HUES64 (cell line): ENCODE data around the gene MMP17.
"Not testable (repeated sequence)": the region's sequence is repeated elsewhere in the genome, so short reads cannot be mapped to it uniquely, and the experiment has no call there.

ENCODE experiments used
- H3K27ac ChIP-seq: 2 replicates; pipeline ENCODE4 v1.7.0; 2013; ENCODE audit warnings: low read depth, low read length, inconsistent platforms
- H3K27me3 ChIP-seq: 2 replicates; pipeline ENCODE4 v1.6.1; 2013; ENCODE audit warnings: mild to moderate bottlenecking, low read length; ENCODE audit not compliant: insufficient read depth
- H3K36me3 ChIP-seq: 2 replicates; pipeline ENCODE4 v1.6.1; 2013; ENCODE audit warnings: mild to moderate bottlenecking, low read length; ENCODE audit not compliant: insufficient read depth
- H3K4me1 ChIP-seq: 2 replicates; pipeline ENCODE4 v1.6.1; 2013; ENCODE audit warnings: mild to moderate bottlenecking, low read length, moderate library complexity; ENCODE audit not compliant: insufficient read depth
- H3K4me3 ChIP-seq: 2 replicates; pipeline ENCODE4 v1.5.1; 2013; ENCODE audit warnings: mild to moderate bottlenecking, low read length, moderate library complexity
- H3K9ac ChIP-seq: 2 replicates; pipeline ENCODE4 v1.6.1; 2013; ENCODE audit warnings: mild to moderate bottlenecking, low read depth, low read length
- H3K9me3 ChIP-seq: 2 replicates; pipeline ENCODE4 v1.6.1; 2013; ENCODE audit warnings: low read depth, low read length; ENCODE audit not compliant: insufficient read depth
- WGBS: fragments of 150-250, 120-280 bp; methylation state at CpG from one replicate; pipeline ENCODE4 v1.1.7; 2013; ENCODE audit warnings: missing lambda C conversion rate; 5-methylcytosine and 5-hydroxymethylcytosine counted together

The MMP17 gene

GRCh38 chr12:131800594-131801135 lies 27.5 kb upstream of the MMP17 start:
- Histone ChIP-seq H3K4me1 (peaks cover 13% of the 10 kb centered on the region), H3K9ac (no peak overlapping the region), H3K36me3 (peaks cover 29% of the 10 kb centered on the region), H3K4me3 (no peak overlapping the region), H3K9me3 (no peaks in the 10 kb centered on the region), H3K27me3 (no peaks in the 10 kb centered on the region), H3K27ac (no peak overlapping the region)
- WGBS, result 95% methylated on average over 20 of the region's 20 CpGs

GRCh38 chr12:131801254-131801866 lies 26.8 kb upstream of the MMP17 start:
- 88% methylated on average over 35 of the region's 35 CpGs for WGBS
- no peak overlapping the region for H3K27ac ChIP-seq
- no peak overlapping the region for H3K9ac ChIP-seq
- H3K36me3 ChIP-seq, result peaks cover 29% of the 10 kb centered on the region
- no peaks in the 10 kb centered on the region for H3K9me3 ChIP-seq
- no peaks in the 10 kb centered on the region for H3K27me3 ChIP-seq
- peaks cover 9% of the 10 kb centered on the region; the same call in 1 of the 2 replicates for H3K4me1 ChIP-seq
- no peak overlapping the region for H3K4me3 ChIP-seq

- 69% methylated on average over 11 of the region's 11 CpGs for WGBS
- Histone ChIP-seq H3K4me1 (no peaks in the 10 kb centered on the region), H3K4me3 (no peak overlapping the region), H3K36me3 (peaks cover 15% of the 10 kb centered on the region), H3K27ac (no peak overlapping the region), H3K9me3 (no peaks in the 10 kb centered on the region), H3K27me3 (no peaks in the 10 kb centered on the region), H3K9ac (no peak overlapping the region)
Measured at GRCh38 chr12:131803961-131804521, 24.2 kb upstream of the MMP17 start.

- Histone ChIP-seq H3K27ac (no peak overlapping the region), H3K27me3 (no peaks in the 10 kb centered on the region), H3K4me1 (no peaks in the 10 kb centered on the region), H3K36me3 (peaks cover 8% of the 10 kb centered on the region), H3K4me3 (no peak overlapping the region), H3K9me3 (no peaks in the 10 kb centered on the region), H3K9ac (no peak overlapping the region)
- 96% methylated on average over 5 of the region's 5 CpGs for WGBS
Measured at GRCh38 chr12:131805421-131805820, 22.8 kb upstream of the MMP17 start.

GRCh38 chr12:131806674-131807073 lies 21.5 kb upstream of the MMP17 start:
- H3K27ac ChIP-seq, result no peak overlapping the region
- peaks cover 3% of the 10 kb centered on the region; the same call in 1 of the 2 replicates for H3K4me1 ChIP-seq
- no peak overlapping the region for H3K9ac ChIP-seq
- H3K9me3 ChIP-seq, result no peaks in the 10 kb centered on the region
- WGBS, result 91% methylated on average over 7 of the region's 7 CpGs
- H3K36me3 ChIP-seq, result peaks cover 5% of the 10 kb centered on the region
- H3K27me3 ChIP-seq, result no peaks in the 10 kb centered on the region
- no peak overlapping the region for H3K4me3 ChIP-seq

- WGBS, result 95% methylated on average over 44 of the region's 44 CpGs
- H3K36me3 ChIP-seq, result no peaks in the 10 kb centered on the region
- no peak overlapping the region for H3K4me3 ChIP-seq
- H3K27ac ChIP-seq, result no peak overlapping the region
- no peaks in the 10 kb centered on the region for H3K27me3 ChIP-seq
- H3K9me3 ChIP-seq, result peaks cover 7% of the 10 kb centered on the region; the same call in 1 of the 2 replicates
- H3K9ac ChIP-seq, result no peak overlapping the region
- peaks cover 3% of the 10 kb centered on the region; the same call in 1 of the 2 replicates for H3K4me1 ChIP-seq
Measured at GRCh38 chr12:131808744-131809371, 19.3 kb upstream of the MMP17 start.

- H3K27me3 ChIP-seq, H3K36me3 ChIP-seq, H3K4me3 ChIP-seq, H3K4me1 ChIP-seq, H3K9me3 ChIP-seq, H3K27ac ChIP-seq, H3K9ac ChIP-seq: not testable (repeated sequence)
- no CpG with 5 or more reads among the region's 9 CpGs for WGBS
Measured at GRCh38 chr12:131809476-131810254, 18.5 kb upstream of the MMP17 start.

- Histone ChIP-seq H3K9ac (no peak overlapping the region; the same call in 1 of the 2 replicates), H3K36me3 (no peaks in the 10 kb centered on the region), H3K27ac (no peak overlapping the region), H3K4me1 (peaks cover 3% of the 10 kb centered on the region; the same call in 1 of the 2 replicates), H3K4me3 (no peak overlapping the region), H3K27me3 (no peaks in the 10 kb centered on the region), H3K9me3 (peaks cover 7% of the 10 kb centered on the region; the same call in 1 of the 2 replicates)
- 58% methylated on average over 13 of the region's 13 CpGs for WGBS
Measured at GRCh38 chr12:131810726-131811125, 17.5 kb upstream of the MMP17 start.

- Histone ChIP-seq H3K27ac (no peak overlapping the region), H3K9ac (no peak overlapping the region), H3K4me3 (no peak overlapping the region), H3K27me3 (no peaks in the 10 kb centered on the region), H3K4me1 (peaks cover 3% of the 10 kb centered on the region; the same call in 1 of the 2 replicates), H3K36me3 (no peaks in the 10 kb centered on the region), H3K9me3 (peaks cover 7% of the 10 kb centered on the region; the same call in 1 of the 2 replicates)
- 94% methylated on average over 5 of the region's 7 CpGs for WGBS
Measured at GRCh38 chr12:131815131-131815530, 13.1 kb upstream of the MMP17 start.

- no peaks in the 10 kb centered on the region for H3K36me3 ChIP-seq
- H3K27me3 ChIP-seq, result no peaks in the 10 kb centered on the region
- 76% methylated on average over 5 of the region's 5 CpGs for WGBS
- H3K9ac ChIP-seq, result no peak overlapping the region
- no peak overlapping the region for H3K27ac ChIP-seq
- no peaks in the 10 kb centered on the region for H3K4me1 ChIP-seq
- H3K9me3 ChIP-seq, result peaks cover 7% of the 10 kb centered on the region; the same call in 1 of the 2 replicates
- no peak overlapping the region for H3K4me3 ChIP-seq
Measured at GRCh38 chr12:131816495-131816894, 11.7 kb upstream of the MMP17 start.

- no peak overlapping the region for H3K4me3 ChIP-seq
- no peaks in the 10 kb centered on the region for H3K27me3 ChIP-seq
- H3K36me3 ChIP-seq, result no peaks in the 10 kb centered on the region
- no peak overlapping the region for H3K27ac ChIP-seq
- WGBS, result 94% methylated on average over 19 of the region's 19 CpGs
- no peaks in the 10 kb centered on the region for H3K4me1 ChIP-seq
- H3K9ac ChIP-seq, result no peak overlapping the region
- peaks cover 7% of the 10 kb centered on the region; the same call in 1 of the 2 replicates for H3K9me3 ChIP-seq
Measured at GRCh38 chr12:131817241-131817640, 11.0 kb upstream of the MMP17 start.
